HG02642 (cell line): ENCODE measurements around the gene ST6GALNAC3.

ENCODE experiments used
- ATAC-seq: cut with Tn5 transposase; IDR thresholded peaks from one replicate; pipeline ENCODE4 v1.9.1; 2021; ENCODE audit warnings: mild to moderate bottlenecking; ENCODE audit not compliant: unreplicated experiment, poor library complexity

Gene ST6GALNAC3

DNA sequence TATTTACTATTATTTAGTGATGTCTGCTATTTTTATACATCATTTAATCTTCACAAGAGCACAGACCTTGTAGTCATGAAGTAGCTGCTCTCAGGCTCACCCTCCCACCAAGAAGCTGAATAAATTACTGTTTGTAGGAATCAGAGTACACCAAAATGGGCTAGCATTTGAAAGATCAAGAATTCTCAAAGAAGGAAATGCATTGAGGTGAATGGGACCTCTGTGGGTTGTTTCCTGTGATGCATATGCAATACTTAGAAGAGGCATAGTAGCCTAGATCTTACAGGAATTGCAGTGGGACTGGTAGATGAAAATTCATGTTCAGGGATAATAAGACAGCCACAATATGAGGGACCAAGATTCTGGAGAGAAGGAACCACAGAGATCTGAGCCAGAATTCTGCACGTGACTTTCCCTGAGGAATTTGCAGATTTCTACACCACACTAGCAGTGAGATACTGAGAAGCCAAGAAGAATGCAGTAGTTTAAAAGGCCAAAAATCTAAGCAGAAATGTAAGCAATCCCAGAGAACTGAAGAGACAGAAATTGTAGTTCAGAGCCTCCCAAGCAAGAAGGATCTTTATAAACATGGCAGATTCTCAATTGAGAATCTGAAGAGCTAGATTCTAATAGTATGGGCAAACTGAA, 307.0 kb downstream of the ST6GALNAC3 start:
- no peak for ATAC-seq

DNA sequence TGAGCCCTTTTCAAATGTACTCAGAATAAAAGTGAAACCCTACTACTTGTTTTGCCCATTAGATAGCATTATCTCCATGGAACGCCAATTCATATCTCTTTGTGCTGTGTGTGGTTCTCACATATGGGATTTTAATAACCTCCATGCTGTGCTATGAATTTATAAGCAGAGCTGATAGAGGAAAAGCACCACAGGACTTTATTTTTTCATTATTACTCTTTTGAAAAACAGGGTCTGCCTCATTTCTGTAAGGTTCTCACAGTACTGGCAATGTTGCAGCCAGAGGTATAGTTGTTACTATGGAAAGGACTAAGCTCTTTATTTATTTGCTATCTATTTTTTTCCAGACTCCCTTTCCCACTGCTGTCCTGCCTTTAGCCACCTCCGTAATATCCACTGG, 313.7 kb downstream of the ST6GALNAC3 start:
- ATAC-seq: no peak

DNA sequence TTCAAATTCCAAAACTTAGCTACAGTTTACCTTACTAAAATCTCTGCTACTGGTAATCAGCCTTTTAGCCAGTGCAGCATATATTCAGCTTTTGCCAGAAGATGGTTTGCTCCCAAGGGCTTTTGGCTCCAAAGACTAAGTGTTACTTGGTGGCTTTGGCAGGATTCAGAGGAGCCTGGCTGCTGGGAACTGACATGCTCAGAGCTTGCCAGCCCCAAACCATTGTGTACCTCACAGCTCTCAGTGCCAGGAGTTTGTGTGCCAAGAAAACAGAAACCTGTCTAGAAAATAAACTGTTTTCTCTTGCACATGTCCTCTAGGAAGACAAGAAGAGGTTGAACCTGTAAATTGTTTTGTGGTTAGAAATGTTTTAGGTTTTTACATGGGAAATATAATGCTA, 315.9 kb downstream of the ST6GALNAC3 start:
- no peak for ATAC-seq

DNA sequence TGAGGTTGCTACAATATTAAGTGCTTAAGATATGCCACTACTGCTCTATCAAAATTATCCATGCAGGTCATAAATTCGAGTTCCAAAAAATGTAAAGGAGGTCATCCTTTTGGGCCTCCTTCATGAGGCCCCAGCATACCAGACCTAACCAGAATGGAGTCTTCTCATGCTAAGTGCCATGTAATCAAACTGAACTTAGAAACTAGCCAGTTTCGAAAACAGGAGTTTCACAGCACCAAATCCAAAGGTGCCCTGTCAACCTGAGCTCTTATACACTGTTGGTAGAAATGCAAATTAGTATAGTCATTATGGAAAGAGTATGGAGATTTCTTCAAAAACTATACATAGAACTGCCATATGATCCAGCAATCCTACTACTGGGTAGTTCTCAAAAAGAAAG, 320.5 kb downstream of the ST6GALNAC3 start:
- ATAC-seq: no peak

DNA sequence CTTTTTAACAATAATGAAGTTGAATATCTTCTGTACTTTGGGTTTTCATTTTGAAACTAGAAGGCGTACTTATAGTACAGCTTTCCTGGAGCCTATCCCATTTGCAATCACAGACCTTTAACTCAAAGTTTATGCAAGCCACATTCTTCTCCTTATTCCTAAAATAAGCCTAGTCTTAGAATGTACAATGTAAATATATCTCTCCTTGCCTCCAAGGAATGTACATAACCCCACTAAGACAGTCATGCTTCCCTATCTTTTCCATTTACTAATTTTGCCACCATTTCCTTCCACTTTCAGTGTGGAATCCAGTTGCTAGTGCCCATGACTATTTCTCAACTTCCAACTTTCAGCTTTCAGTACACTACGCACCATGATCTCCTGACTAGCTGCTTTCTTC, 327.6 kb downstream of the ST6GALNAC3 start:
- ATAC-seq: no peak

DNA sequence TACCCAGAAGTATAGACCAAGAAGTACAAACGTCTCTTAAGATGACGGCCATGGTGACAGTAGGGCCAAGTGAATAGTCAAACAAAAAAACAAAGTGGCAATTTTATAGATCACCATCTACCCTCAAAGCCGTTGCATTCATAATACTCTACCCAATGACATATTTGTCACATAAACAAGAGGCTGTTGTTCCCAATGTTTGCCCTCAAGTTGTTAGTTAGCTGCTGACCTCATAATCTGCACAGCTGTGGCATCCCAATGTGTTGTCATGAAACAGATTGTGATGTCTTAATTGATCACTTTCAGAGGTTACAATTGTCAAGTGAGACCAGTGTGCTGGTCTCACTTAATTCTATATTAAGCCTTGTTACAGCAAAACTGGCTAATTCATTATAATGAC, 333.8 kb downstream of the ST6GALNAC3 start:
- ATAC-seq: no peak

DNA sequence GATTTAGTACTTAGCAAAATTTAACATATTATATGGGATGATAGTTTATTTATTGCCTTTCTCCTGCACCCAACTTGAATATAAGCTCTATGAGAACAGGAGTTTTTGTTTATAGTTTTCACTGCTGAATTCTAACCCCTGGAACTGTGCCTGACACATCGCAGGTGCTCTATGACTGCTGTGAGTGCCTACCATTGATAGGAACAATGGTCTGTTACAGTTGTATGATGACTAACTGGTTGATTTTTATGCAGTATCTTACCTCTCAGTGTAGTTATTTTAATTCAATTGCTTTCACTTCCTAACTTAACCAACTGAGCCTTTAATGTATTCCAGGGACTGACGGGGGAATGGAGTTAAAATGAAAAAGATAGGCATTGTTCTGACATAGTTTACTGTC, 336.0 kb downstream of the ST6GALNAC3 start:
- no peak for ATAC-seq

DNA sequence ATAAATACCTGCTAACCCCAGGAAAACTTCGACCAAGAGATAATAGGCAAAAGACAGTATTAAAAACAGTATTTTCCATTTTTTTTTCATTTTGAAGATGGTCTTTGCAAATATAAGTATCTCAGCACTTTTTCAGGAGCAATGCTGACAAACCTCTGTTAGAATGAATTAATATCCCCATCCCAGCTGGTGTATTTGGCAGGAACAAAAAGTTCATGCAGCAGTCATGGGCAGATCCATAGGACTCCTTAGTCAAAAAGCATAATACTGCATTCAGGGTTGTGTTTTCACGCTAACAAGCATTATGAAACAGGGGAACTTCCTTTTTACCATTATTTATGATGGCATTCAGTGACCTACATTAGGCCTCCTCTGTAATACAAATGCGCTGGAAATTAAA, 344.0 kb downstream of the ST6GALNAC3 start:
- ATAC-seq: no peak

DNA sequence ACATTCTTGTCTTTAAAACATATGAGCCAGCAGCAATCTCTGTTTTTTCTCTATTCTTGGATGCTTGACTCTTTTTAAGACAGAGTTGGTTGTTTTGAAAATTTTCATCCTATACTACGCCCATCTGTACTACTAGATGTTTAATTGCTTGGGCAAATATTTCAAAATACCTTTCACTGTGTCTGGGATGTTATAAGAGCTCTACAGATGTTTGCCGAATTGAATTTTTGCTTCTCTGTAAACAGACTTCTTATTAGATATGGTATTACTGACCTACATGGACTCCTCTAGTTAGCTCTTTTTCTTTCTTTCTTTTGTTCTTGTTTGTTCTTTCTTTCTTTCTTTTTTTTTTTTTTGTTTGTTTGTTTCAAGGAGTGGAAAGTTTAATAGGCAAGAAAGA, 345.1 kb downstream of the ST6GALNAC3 start:
- ATAC-seq: no peak

DNA sequence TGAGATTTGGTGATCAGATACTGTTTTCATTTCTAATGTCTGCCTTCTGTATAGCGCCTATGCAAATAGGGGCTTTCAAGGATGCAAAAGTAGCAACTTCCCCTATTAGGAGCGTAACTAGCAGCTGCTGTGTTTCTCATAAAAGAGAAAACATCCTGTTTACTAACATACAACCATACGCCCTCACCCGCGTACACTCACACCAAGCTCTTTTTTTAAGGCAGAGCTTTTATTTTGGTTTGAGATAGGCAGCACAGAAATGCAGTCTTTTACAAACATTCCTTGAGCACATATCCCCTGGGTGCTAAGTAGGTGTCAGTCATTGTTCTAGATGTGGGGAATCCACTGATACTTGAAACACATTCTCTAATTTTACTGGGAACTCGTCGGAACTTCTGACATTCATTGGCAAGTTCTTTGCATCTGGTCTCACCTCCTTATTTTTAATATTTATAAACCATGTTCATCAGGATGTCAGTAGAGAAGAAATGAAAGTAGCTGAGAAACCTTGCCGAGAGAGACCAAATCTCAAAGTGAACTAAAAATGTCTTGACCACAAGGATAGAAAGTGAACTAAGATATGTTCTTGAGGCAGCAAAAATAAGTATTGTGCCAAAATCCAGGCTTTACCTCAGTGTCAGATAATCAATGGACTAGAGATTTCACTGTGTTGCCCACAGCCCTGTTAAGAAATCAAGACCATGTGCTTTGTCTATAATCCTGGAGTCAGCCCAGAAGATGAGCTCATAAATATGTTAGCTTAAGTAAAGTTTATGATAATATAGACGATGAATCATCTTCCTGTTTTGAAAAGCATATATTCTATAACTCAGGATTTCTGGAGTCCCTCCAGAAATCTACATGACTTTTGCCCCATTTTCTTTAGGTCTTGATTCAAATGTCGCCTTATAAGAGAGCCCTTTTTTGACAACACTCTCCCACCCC, 350.9 kb downstream of the ST6GALNAC3 start:
- ATAC-seq: peak; percentile 50

DNA sequence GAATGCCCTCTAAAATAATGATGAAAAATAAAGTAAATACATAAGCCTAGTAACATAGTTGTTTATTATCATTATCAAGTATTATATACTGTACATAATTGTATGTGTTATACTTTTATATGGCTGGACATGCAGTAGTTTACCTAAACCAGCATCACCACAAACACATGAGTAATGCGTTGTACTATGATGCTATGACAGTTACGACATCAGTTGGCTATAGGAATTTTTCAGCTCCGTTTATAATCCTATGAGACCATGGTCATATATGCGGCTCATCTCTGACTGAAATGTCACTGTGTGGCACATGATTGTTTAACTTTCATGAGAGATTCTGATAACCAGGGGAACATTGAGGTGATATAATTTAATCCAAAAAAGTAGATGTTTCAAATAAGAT, 352.1 kb downstream of the ST6GALNAC3 start:
- ATAC-seq: no peak

DNA sequence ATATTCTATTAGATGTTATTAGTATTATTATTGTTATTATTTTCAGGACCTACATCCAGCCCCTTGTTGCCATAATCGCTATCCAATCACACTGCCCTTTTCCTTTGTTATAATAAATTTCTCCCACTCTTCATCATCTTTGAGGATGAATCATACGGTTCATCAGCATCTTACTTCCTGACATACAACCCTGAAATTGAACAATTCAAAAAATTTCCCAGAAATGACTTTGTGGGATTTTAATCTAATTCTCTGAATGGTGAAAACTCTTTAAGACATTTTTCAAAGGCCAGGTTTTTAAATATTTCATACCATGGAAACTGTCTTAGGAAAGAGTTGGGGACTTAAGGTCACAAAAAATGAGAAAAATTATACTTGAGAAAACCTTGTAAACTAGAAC, 353.5 kb downstream of the ST6GALNAC3 start:
- ATAC-seq: no peak

DNA sequence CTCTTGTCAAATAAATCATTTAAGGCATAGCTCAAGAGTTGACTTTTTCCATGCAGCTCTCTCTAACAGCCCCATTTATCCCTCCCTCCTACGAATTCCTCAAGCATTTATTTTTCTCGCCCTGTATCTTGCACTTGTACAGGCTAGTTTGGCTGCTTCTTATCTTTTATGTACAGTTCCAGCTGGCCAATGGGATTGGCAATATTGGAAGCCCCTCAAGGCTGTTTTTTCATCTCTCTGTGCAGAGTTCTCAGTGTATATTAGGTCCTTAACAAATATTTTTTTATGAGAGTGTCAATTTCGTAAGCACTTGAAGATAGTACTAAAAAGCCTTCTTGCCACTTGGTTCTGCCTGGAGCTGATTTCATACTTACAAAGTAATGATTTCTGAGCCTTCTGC, 356.0 kb downstream of the ST6GALNAC3 start:
- no peak for ATAC-seq

DNA sequence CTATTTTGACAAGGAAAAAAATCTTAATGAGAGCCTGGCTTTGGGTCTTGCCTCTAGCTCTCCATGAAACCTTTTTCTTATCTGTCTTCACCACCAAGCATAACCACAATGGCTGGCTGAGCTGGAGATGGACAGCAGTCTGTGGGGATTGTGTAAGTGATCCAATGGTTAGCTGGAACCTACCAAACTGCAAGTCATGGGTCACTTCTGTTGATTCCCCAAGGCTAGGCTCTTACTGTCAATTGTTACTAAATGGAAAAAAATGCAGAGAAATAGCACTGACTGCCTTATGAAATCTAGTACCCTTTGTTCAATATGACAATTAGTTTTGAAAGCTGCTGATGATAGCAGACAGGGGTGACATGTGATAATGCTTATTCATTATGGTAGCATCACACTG, 359.0 kb downstream of the ST6GALNAC3 start:
- ATAC-seq: no peak

DNA sequence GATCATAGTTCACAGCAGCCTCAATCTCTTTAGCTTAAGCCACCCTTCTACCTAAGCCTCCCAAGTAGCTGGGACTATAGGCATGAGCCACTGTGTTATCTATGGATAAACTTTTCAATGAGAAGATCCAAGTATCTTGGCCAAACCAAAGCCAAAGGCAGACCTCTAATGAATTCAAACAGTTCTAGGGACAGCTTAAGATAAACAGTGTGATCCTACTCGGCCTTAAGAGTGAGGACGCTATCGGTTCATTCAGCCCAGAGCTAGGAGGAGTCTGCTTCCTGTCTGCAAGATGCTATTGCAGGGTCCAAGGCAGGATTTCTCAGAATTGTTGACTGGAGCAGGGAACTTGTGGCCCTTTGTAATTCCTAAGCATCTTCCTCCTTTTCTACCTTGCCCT, 368.7 kb downstream of the ST6GALNAC3 start:
- no peak for ATAC-seq

DNA sequence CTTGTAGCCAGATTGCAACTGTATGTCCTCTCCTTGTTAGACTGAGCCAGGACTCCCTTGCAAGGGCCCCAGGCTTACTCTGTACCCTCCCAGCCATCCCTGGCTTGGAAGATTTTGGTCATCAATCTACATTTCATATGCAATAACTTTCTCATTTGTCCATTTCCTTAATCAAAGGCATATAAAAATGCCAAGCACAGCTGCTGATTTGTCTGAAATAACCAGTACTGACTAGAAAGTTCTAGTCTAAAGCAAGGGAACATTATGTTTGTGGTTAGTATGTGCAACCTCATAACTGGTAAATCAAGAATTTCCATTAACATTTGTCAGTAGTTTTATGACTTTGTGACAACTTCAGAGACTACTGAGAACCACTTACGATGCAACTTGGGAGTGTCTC, 370.2 kb downstream of the ST6GALNAC3 start:
- ATAC-seq: no peak

DNA sequence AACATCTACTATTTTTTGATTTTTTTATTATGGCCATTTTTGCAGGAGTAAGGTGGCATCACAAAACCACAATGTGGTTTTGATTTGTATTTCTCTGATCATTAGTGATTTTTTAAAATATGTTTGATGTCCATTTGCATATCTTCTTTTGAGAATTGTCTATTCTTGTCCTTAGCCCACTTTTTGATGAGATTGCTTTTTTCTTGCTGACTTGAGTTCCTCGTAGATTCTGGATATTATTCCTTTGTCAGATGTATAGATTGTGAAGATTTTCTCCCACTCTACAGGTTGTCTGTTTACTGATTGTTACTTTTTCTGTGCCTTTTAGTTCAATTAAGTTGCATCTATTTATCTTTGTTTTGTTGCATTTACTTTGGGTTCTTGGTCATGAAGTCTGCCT, 375.7 kb downstream of the ST6GALNAC3 start:
- ATAC-seq: no peak

DNA sequence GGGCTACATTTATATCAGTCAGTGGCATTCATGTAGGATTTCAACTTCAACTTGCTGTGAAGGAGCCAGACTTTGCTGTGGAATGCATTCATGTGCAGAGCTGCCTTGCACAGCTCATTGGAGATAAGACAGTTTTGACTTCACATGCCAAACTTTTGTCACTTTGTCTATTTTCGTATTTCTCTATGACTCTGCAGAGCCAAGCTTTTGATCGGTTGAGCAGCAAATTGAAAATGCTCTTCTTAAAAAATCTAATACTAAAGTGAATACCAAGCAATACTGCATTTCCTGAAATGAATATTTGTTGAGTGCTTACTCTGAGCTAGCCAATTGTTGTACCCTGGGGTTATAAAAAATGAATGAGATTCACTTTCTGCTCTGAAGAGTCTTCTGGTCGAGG, 388.7 kb downstream of the ST6GALNAC3 start:
- ATAC-seq: no peak

DNA sequence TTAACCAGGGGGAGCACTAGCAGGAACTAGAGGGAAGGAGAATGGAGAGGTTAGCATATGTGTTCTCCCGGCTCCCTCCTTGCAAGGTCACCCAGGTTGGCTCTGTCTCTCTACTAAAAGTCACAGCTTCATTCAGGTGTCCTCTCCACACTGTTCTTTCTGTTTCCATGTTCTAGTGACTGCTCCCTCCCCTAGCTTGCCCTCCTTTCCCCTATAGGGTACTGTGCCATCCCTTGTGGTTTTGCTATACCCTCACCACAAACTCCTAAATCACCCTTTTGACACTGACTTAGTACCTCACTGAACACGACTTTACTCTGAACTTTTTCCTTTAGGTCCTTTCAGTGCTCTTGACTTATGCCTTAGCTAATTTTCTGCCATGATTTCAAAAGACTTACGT, 389.3 kb downstream of the ST6GALNAC3 start:
- ATAC-seq: no peak

DNA sequence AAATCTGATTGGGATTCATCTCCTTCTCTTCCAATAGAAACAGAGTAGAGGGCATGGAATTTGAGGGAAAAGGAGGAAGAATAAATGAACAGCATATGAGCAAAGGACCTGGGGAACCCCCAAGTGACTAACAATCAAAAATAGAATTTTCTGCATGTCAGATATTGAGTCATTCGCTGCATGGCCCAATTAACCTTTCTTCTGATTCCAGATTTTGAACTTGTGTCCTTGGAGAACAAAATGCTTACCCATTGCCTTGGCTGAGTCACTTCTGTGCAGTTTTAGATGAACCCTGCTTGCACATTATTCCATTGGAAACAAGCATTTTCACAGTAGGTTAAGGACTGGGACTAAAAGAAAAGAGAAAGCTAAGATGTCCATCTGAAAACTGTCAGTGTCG, 390.5 kb downstream of the ST6GALNAC3 start:
- no peak for ATAC-seq

DNA sequence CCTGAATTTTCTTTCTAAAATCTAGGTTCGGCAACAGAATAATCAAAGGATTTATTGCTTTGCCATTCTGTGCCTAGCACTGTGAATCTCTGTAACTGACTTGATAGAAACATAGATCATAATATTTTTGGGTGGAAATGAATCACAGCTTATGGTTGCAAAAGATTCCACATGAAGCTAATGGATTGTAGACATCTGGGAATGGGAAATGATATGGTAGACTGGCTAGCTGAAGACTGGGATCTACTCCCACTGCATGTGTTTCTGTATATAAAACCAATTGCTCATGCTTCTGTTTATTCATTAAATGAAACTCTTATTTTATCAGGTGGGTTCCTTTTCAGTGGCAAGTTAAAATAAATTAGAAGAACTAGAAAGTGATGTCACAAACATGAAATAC, 395.6 kb downstream of the ST6GALNAC3 start:
- no peak for ATAC-seq

DNA sequence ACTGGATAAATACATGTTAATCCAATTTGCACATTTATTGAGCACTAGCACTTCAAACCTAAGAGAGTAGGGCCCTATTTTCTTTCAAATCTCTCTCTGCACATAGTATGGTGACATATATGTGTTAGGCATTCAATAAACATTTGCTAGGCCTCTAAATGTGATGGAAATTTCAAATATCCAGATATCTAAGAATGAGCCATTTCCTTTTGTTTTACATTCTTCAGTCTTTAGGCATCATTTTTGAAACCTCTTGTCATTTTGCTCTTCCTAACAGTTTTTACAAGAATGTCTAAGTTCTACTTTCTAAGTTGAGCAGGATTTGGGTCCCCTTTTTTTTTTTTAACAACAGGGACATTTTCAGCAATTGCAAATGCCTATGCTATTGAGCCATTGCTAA, 397.0 kb downstream of the ST6GALNAC3 start:
- no peak for ATAC-seq
